Activated T-cell treated with anti-CD3 and anti-CD28 coated beads, Interleukin-2, amount 50 U/mL, for 48 hours (primary cell): ENCODE data around the gene DCAF16.

Experiments
- DNase-seq, 2 experiments: peaks; one replicate each; pipeline ENCODE4 v3.0.0-alpha.2; 2020

Gene DCAF16

GRCh38 chr4:17781300-17782287, 29.0 kb downstream of the DCAF16 start, which contains the start of gene FAM184B:
TSS of gene FAM184B (minus strand) at chr4:17781621. CDS start at chr4:17781299, 322 bp downstream.
- DNase-seq, result peak; percentile 28 to 31

GRCh38 chr4:17780501-17781299, 29.9 kb downstream of the DCAF16 start:
- DNase-seq, result no peak

GRCh38 chr4:17778431-17778830, 32.1 kb downstream of the DCAF16 start:
- no peak for DNase-seq

- DNase-seq, result no peak
These were observed 37.3 kb downstream of the DCAF16 start for GRCh38 chr4:17773135-17773698.

GRCh38 chr4:17771284-17771908, 39.2 kb downstream of the DCAF16 start:
- no peak for DNase-seq

GRCh38 chr4:17770845-17771244, 39.7 kb downstream of the DCAF16 start:
- DNase-seq, result no peak

GRCh38 chr4:17769406-17770174, 41.0 kb downstream of the DCAF16 start:
- DNase-seq, result no peak

- DNase-seq, result no peak
These were observed 43.6 kb downstream of the DCAF16 start for GRCh38 chr4:17766826-17767458.

- DNase-seq, result peak in 1 of 2 experiments; percentile 21
These were observed 44.9 kb downstream of the DCAF16 start for GRCh38 chr4:17765514-17766286.

GRCh38 chr4:17763931-17764330, 46.6 kb downstream of the DCAF16 start:
- DNase-seq, result no peak

- no peak for DNase-seq
These were observed 47.1 kb downstream of the DCAF16 start for GRCh38 chr4:17763416-17763815.

- no peak for DNase-seq
These were observed 47.8 kb downstream of the DCAF16 start for GRCh38 chr4:17762726-17763125.

- no peak for DNase-seq
These were observed 49.5 kb downstream of the DCAF16 start for GRCh38 chr4:17761062-17761461.

- no peak for DNase-seq
These were observed 49.9 kb downstream of the DCAF16 start for GRCh38 chr4:17760626-17761025.

- DNase-seq, result no peak
These were observed 52.1 kb downstream of the DCAF16 start for GRCh38 chr4:17758485-17758884.

GRCh38 chr4:17757621-17758020, 52.9 kb downstream of the DCAF16 start:
- DNase-seq, result no peak

- no peak for DNase-seq
These were observed 56.9 kb downstream of the DCAF16 start for GRCh38 chr4:17753646-17754045.
